ENCODE results near the gene ACRV1. TPM values are rescaled to one million over a fixed set of nuclear protein-coding genes. Genes with fewer than 3 reads are reported as not detected.
A peak's percentile ranks its signal among the peaks of the same experiment; 100 is the strongest.

The ACRV1 gene
- total and polyA plus RNA-seq, 2 of the 13 experiments (the other 11 are each of a cell fraction or from before 2014, with no cell fraction given) = not detected

DNA sequence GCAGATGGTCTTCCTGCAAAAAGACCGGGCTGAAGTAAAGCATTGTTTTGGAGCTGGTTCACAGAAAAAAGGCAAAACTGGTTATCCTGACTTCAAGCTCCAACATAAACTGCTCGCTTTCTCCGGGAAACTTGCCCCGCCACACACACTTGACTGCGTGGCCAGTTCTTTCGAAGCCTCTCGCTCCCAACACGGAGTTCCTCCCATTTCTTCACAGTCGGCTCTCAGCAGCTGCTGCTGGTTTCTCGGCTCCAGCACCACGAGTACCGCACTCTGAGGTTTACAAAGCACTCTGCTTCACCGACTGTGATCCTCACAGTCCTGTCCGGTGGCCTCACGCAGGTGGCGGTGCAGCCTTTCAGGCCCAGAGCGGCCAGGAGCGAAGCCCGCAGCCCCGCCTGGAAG, 55.4 kb downstream of the ACRV1 start (continued):
- TF ChIP-seq, protein P1, sequence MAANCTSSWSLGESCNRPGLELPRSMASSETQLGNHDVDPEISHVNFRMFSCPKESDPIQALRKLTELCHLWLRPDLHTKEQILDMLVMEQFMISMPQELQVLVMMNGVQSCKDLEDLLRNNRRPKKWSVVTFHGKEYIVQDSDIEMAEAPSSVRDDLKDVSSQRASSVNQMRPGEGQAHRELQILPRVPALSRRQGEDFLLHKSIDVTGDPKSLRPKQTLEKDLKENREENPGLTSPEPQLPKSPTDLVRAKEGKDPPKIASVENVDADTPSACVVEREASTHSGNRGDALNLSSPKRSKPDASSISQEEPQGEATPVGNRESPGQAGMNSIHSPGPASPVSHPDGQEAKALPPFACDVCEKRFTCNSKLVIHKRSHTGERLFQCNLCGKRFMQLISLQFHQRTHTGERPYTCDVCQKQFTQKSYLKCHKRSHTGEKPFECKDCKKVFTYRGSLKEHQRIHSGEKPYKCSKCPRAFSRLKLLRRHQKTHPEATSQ (CRISPR knock-in tag; IDR thresholded peaks at IDR 0.05; ENCODE audit: borderline replicate concordance) = 0 out of 2 replicates have a peak, but pooled peaks have one; percentile 82
- TF ChIP-seq NCOA1 (CRISPR knock-in tag; IDR thresholded peaks at IDR 0.05) (no peak), ZNF441 (CRISPR knock-in tag; IDR thresholded peaks at IDR 0.05; ENCODE audit: borderline replicate concordance) (0 out of 2 replicates have a peak, but pooled peaks have one; percentile 79), ELF4 (CRISPR knock-in tag; IDR thresholded peaks at IDR 0.05; ENCODE audit: borderline replicate concordance) (0 out of 2 replicates have a peak, but pooled peaks have one; percentile 47)

DNA sequence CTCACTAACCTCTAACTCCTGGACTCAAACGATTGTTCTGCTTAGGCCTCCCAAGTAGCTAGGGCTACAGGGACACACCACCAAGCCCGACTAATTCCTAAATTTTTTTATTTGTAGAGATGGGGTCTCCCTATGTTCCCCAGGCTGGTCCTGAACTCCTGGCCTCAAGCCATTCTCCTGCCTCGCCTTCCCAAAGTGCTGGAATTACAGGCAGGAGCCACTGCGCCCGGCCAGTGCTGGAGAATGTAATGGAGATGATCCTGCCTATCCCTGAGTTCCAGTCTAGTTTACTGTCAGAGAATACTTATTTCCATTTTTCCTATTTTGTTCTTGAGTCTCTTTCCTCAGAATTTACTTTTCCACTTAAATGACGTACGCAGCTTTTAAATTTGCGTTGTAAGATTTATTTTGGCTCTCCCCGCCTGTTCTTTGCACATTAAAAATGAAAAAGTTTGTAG, 55.9 kb downstream of the ACRV1 start, which contains the start of gene CHEK1:
Gene CHEK1 (plus strand): TSS at position 408 of the 458 bp plus-strand sequence. CDS start 1,606 bp downstream, outside the sequence.
- H3K4me2 ChIP-seq (ENCODE audit: low read depth, low read length) = peak within 1 kb of the TSS; percentile 93
- peak within 1 kb of the TSS; percentile 87 for H3K27ac ChIP-seq (ENCODE audit: extremely low read length, insufficient read depth, low read length)
- TF ChIP-seq, protein P2, sequence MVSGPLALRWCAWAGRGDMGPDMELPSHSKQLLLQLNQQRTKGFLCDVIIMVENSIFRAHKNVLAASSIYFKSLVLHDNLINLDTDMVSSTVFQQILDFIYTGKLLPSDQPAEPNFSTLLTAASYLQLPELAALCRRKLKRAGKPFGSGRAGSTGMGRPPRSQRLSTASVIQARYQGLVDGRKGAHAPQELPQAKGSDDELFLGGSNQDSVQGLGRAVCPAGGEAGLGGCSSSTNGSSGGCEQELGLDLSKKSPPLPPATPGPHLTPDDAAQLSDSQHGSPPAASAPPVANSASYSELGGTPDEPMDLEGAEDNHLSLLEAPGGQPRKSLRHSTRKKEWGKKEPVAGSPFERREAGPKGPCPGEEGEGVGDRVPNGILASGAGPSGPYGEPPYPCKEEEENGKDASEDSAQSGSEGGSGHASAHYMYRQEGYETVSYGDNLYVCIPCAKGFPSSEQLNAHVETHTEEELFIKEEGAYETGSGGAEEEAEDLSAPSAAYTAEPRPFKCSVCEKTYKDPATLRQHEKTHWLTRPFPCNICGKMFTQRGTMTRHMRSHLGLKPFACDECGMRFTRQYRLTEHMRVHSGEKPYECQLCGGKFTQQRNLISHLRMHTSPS (CRISPR knock-in tag; IDR thresholded peaks at IDR 0.05; ENCODE audit: low read depth) = no peak
- TF ChIP-seq KDM5B (CRISPR knock-in tag; IDR thresholded peaks at IDR 0.05; ENCODE audit: borderline replicate concordance) (no peak), ZNF44 (CRISPR knock-in tag; IDR thresholded peaks at IDR 0.05) (no peak), CC2D1A (CRISPR knock-in tag; IDR thresholded peaks at IDR 0.05) (no peak), ZZZ3 (CRISPR knock-in tag; IDR thresholded peaks at IDR 0.05; ENCODE audit: borderline replicate concordance) (no peak), TGIF2 (CRISPR knock-in tag; IDR thresholded peaks at IDR 0.05) (no peak), ZNF598 (CRISPR knock-in tag; IDR thresholded peaks at IDR 0.05; ENCODE audit: borderline replicate concordance) (no peak)
- TF ChIP-seq, protein P3, sequence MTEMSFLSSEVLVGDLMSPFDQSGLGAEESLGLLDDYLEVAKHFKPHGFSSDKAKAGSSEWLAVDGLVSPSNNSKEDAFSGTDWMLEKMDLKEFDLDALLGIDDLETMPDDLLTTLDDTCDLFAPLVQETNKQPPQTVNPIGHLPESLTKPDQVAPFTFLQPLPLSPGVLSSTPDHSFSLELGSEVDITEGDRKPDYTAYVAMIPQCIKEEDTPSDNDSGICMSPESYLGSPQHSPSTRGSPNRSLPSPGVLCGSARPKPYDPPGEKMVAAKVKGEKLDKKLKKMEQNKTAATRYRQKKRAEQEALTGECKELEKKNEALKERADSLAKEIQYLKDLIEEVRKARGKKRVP (CRISPR knock-in tag; IDR thresholded peaks at IDR 0.05) = no peak
- TF ChIP-seq, protein P4, sequence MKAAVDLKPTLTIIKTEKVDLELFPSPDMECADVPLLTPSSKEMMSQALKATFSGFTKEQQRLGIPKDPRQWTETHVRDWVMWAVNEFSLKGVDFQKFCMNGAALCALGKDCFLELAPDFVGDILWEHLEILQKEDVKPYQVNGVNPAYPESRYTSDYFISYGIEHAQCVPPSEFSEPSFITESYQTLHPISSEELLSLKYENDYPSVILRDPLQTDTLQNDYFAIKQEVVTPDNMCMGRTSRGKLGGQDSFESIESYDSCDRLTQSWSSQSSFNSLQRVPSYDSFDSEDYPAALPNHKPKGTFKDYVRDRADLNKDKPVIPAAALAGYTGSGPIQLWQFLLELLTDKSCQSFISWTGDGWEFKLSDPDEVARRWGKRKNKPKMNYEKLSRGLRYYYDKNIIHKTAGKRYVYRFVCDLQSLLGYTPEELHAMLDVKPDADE (CRISPR knock-in tag; IDR thresholded peaks at IDR 0.05) = no peak
- TF ChIP-seq, protein P5, sequence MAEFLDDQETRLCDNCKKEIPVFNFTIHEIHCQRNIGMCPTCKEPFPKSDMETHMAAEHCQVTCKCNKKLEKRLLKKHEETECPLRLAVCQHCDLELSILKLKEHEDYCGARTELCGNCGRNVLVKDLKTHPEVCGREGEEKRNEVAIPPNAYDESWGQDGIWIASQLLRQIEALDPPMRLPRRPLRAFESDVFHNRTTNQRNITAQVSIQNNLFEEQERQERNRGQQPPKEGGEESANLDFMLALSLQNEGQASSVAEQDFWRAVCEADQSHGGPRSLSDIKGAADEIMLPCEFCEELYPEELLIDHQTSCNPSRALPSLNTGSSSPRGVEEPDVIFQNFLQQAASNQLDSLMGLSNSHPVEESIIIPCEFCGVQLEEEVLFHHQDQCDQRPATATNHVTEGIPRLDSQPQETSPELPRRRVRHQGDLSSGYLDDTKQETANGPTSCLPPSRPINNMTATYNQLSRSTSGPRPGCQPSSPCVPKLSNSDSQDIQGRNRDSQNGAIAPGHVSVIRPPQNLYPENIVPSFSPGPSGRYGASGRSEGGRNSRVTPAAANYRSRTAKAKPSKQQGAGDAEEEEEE (CRISPR knock-in tag; IDR thresholded peaks at IDR 0.05; ENCODE audit: borderline replicate concordance) = no peak
- peak within 1 kb of the TSS; percentile 94 for H2AFZ ChIP-seq (ENCODE audit: low read length)
- H3K36me3 ChIP-seq (replicated peaks in 1 of 2; ENCODE audit: control insufficient read depth in 1 of 2, insufficient read depth in 2 of 2, low read length in 2 of 2) = peaks cover 6 to 20% of the 10 kb centered on the region in 2 experiments
- H3K27me3 ChIP-seq (ENCODE audit: control insufficient read depth in 1 of 2, insufficient read depth in 2 of 2, low read length in 2 of 2) = no peaks in the 10 kb centered on the region; a peak in 1 of 5 replicates
- ATAC-seq = no peak
- DNase-seq (ENCODE audit: low spot score) = no peak
- WGBS (ENCODE audit: low lambda C conversion rate) = 67% methylated on average over 9 of the region's 9 CpGs
- in situ Hi-C loops (cut with HindIII; ENCODE audit: extremely low pct_ligation_motif_present, low pct_unique_long_range_greater_than_20kb) = loop anchor here (5.0 to 25.0 kb wide), 2 partner anchors 248 to 588 kb away; partner anchors contain the start of genes FAM118B and RPUSD4
- peaks cover 27% of the 10 kb centered on the region for H3K79me2 ChIP-seq (ENCODE audit: insufficient read depth, low read length)
- peak within 1 kb of the TSS; percentile 85 for H3K9ac ChIP-seq (ENCODE audit: insufficient read depth, low read depth, low read length)
- no peak for FAIRE-seq
- H3K4me3 ChIP-seq (replicated peaks in 1 of 3; ENCODE audit: insufficient read depth in 1 of 3, low read depth in 2 of 3, low read length in 3 of 3) = peak within 1 kb of the TSS; percentile 79 to 90 (median 79)
- intact Hi-C loops (cut with micrococcal nuclease; ENCODE audit: unreplicated experiment) = loop anchor here (1.0 to 2.0 kb wide), 3 partner anchors 32 to 247 kb away; partner anchors contain the start of genes EI24 and STT3A
- H3K4me1 ChIP-seq (ENCODE audit: insufficient read depth, low read length) = peaks cover 29% of the 10 kb centered on the region
- no peaks in the 10 kb centered on the region for H4K20me1 ChIP-seq (ENCODE audit: insufficient read depth, low read length)
- CTCF ChIA-PET (ENCODE audit: low intra/inter-chr PET ratio, low total read pairs) = no interaction called here
- H3K9me3 ChIP-seq (ENCODE audit: low read length) = no peaks in the 10 kb centered on the region
- POLR2A ChIA-PET = interaction anchor here (3.1 kb wide), 1 partner anchor 32 kb away, joined by 24 read pairs; the partner anchor contains the start of gene STT3A
- BruUV-seq (replicated peaks) = no TSS peak

Measured in HepG2 (cell line).